ENCODE data around the gene HOXC4.

HOXC4 gene

GRCh38 chr12:54016051-54016450, 37.6 kb upstream of the HOXC4 start:
- DNase-seq (ENCODE audit: low spot score) = no peak

- peak; percentile 72 for DNase-seq (ENCODE audit: low spot score)
Measured at GRCh38 chr12:54016478-54016964, 37.1 kb upstream of the HOXC4 start.

GRCh38 chr12:54017027-54017788, 36.4 kb upstream of the HOXC4 start:
- no peak for DNase-seq (ENCODE audit: low spot score)

GRCh38 chr12:54017878-54018467, 35.7 kb upstream of the HOXC4 start:
- peak; percentile 96 for DNase-seq (ENCODE audit: low spot score)

- peak; percentile 63 for DNase-seq (ENCODE audit: low spot score)
Measured at GRCh38 chr12:54018468-54018984, 35.1 kb upstream of the HOXC4 start.

GRCh38 chr12:54019091-54019811, 34.4 kb upstream of the HOXC4 start:
- DNase-seq (ENCODE audit: low spot score) = no peak

- DNase-seq (ENCODE audit: low spot score) = no peak
Measured at GRCh38 chr12:54019924-54020590, 33.6 kb upstream of the HOXC4 start.

- no peak for DNase-seq (ENCODE audit: low spot score)
Measured at GRCh38 chr12:54020591-54021405, 32.8 kb upstream of the HOXC4 start.

- DNase-seq (ENCODE audit: low spot score) = no peak
Measured at GRCh38 chr12:54021432-54022013, 32.1 kb upstream of the HOXC4 start.

GRCh38 chr12:54022960-54023884, 30.4 kb upstream of the HOXC4 start:
- DNase-seq (ENCODE audit: low spot score) = no peak

GRCh38 chr12:54024127-54024526, 29.5 kb upstream of the HOXC4 start:
- no peak for DNase-seq (ENCODE audit: low spot score)

- no peak for DNase-seq (ENCODE audit: low spot score)
Measured at GRCh38 chr12:54024581-54025305, 28.9 kb upstream of the HOXC4 start.

GRCh38 chr12:54025499-54026405, 27.9 kb upstream of the HOXC4 start:
- DNase-seq (ENCODE audit: low spot score) = no peak

GRCh38 chr12:54026640-54027441, 26.8 kb upstream of the HOXC4 start:
- no peak for DNase-seq (ENCODE audit: low spot score)

- DNase-seq (ENCODE audit: low spot score) = no peak
Measured at GRCh38 chr12:54027442-54027786, 26.2 kb upstream of the HOXC4 start.

GRCh38 chr12:54028314-54029201, 25.1 kb upstream of the HOXC4 start, which contains the start of gene HOXC6:
Gene HOXC6 (plus strand): TSS chr12:54028440. CDS start chr12:54028522, 82 bp downstream.
- DNase-seq (ENCODE audit: low spot score) = peak; percentile 88
